Left lung (tissue), 10 donors: Measurements from ENCODE around the gene SCD. TPM values are rescaled to one million over a fixed set of nuclear protein-coding genes. Genes with fewer than 3 reads are reported as not detected.

Experiments
- ATAC-seq: fragments of 200-7000 bp; cut with Tn5 transposase; one replicate; pipeline ENCODE4 v1.9.1; 2020; ENCODE audit warnings: moderate library complexity
- DNase-seq, 4 donors: peaks; one replicate each; pipeline ENCODE4 v3.0.0-alpha.2; 2013 to 2020
- H3K27ac ChIP-seq, 2 donors: fragments of 200-600 bp; sonication (generic) in 1 of 2; one replicate each; pipeline versions ENCODE4 v1.5.0 to v1.8.0; 2020 to 2021
- H3K27me3 ChIP-seq, 2 donors: fragments of 200-600 bp; sonication (generic) in 1 of 2; one replicate each; pipeline versions ENCODE4 v1.5.0 to v1.8.0; 2020 to 2021
- H3K36me3 ChIP-seq, 2 donors: fragments of 200-600 bp; sonication (generic) in 1 of 2; one replicate each; pipeline versions ENCODE4 v1.5.0 to v1.8.0; 2020 to 2021
- H3K4me1 ChIP-seq, 2 donors: fragments of 200-600 bp; one replicate each; pipeline ENCODE4 v1.8.0; 2021
- H3K4me3 ChIP-seq, 2 donors: fragments of 200-600 bp; sonication (generic) in 1 of 2; one replicate each; pipeline versions ENCODE4 v1.5.0 to v1.8.0; 2020 to 2021; ENCODE audit warnings: mild to moderate bottlenecking in 1 of 2
- H3K9me3 ChIP-seq, 2 donors: fragments of 200-600 bp; sonication (generic) in 1 of 2; one replicate each; pipeline versions ENCODE4 v1.5.0 to v1.8.0; 2020 to 2021
- CTCF ChIP-seq, 2 donors: fragments of 200-600 bp; sonication (generic) in 1 of 2; IDR thresholded peaks; one replicate each; pipeline versions ENCODE4 v1.5.0 to v1.8.0; 2021; ENCODE audit warnings: antibody characterized with exemption in 2 of 2
- intact Hi-C, 2 donors: fragments of 100-400 bp; cut with DNase I; formaldehyde crosslinking; loops; one replicate each; pipeline versions ENCODE4 v1.11.2 to v1.14.2; 2022
- polyA plus RNA-seq, 6 donors: library from polyadenylated mRNA; unstranded; fragments of 120-200 nt; gene quantifications; one replicate each; pipeline ENCODE4 v1.2.1, GENCODE V29; 2013; ENCODE audit not compliant: insufficient read length in 6 of 6
- total RNA-seq, 2 donors: library from RNA; stranded (reverse); fragmentation: NEBNext Ultra II Directional; extraction: Animal tissue kit (Norgen Biotek cat#: 25700); gene quantifications; one replicate each; pipeline ENCODE4 v1.2.1, GENCODE V29; 2021
- donor health status: DM: no; HTN: yes; CAD: no.
- donor health status: DM: no; HTN: no; CAD: no.

Gene SCD
- total and polyA plus RNA-seq, 8 donors = 17.3 to 529 (median 30.2) TPM

- intact Hi-C loops = loop anchor here (5.0 to 10.0 kb wide), 2 partner anchors 90 to 93 kb away; no protein-coding TSS in a partner anchor
- peak; percentile 21 to 52 for TF ChIP-seq CTCF (IDR thresholded peaks at IDR 0.05)
- no peaks in the 10 kb centered on the region for H3K36me3 ChIP-seq
- DNase-seq (peak in 1 of 4 donors; percentile 59), ATAC-seq (peak; percentile 45)
- H3K27ac ChIP-seq = no peak overlapping the region
- H3K4me3 ChIP-seq = no peak overlapping the region
- H3K27me3 ChIP-seq = peaks cover 0 to 9% of the 10 kb centered on the region in 2 donors
- no peaks in the 10 kb centered on the region for H3K9me3 ChIP-seq
- H3K4me1 ChIP-seq = peaks cover 0 to 23% of the 10 kb centered on the region in 2 donors
Observed at GRCh38 chr10:100341953-100342626, 4.9 kb upstream of the SCD start.

DNA sequence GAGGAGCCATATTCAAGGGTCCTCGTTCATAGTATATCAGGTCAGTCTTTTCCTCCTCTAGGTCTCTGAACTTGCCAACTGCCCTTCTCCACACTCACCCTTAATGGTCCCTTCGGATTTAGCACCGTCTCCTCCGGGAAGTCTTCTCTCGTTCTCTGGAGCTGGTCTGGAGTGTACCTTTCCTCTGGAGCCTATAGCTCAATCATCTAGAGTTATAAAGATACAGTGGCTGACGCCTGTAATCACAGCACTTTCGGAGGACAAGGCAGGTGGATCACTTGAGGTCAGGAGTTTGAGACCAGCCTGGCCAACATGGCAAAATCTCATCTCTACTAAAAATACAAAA lies 4.4 kb upstream of the SCD start:
- no peak for TF ChIP-seq CTCF (IDR thresholded peaks at IDR 0.05)
- Histone ChIP-seq H3K9me3 (no peaks in the 10 kb centered on the region), H3K27ac (no peak overlapping the region), H3K36me3 (no peaks in the 10 kb centered on the region), H3K4me1 (peaks cover 0 to 23% of the 10 kb centered on the region in 2 donors), H3K4me3 (no peak overlapping the region), H3K27me3 (peaks cover 0 to 9% of the 10 kb centered on the region in 2 donors)
- intact Hi-C loops = loop anchor here (5.0 to 10.0 kb wide), 2 partner anchors 90 to 92 kb away; no protein-coding TSS in a partner anchor
- ATAC-seq (no peak), DNase-seq (no peak)

DNA sequence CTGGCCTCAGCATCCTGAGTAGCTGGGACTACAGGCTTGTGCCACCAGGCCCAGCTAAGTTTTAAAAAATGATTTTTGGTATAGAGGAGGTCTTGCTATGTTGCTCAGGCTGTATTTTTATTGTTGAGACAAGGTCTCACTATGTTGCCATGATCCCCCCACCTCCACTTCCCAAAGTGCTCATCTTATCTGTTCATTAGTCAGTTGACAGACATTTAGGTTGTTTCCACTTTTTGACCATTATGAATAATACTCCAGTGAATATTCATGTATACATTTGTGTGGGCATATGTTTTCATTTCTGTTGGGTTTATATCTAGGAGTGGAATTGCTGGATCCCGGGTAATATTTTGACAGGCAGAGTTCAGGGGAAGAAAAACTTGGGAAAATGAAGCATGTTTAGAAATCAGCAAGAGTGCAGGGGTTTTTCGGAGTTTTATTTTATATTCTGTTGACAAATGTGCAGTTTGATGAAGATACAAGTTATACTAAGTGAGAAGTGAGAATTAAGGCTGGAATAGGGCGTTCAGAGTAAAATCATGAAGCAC lies 2.7 kb upstream of the SCD start:
- no peaks in the 10 kb centered on the region for H3K9me3 ChIP-seq
- intact Hi-C loops = loop anchor here (5.0 to 10.0 kb wide), 2 partner anchors 88 to 90 kb away; no protein-coding TSS in a partner anchor
- no peak overlapping the region for H3K27ac ChIP-seq
- no peak overlapping the region for H3K4me3 ChIP-seq
- ATAC-seq (no peak), DNase-seq (no peak)
- TF ChIP-seq CTCF (IDR thresholded peaks at IDR 0.05) = no peak
- peaks cover 0 to 9% of the 10 kb centered on the region in 2 donors for H3K27me3 ChIP-seq
- H3K4me1 ChIP-seq = peaks cover 0 to 29% of the 10 kb centered on the region in 2 donors
- H3K36me3 ChIP-seq = peaks cover 0 to 7% of the 10 kb centered on the region in 2 donors

GRCh38 chr10:100345570-100346330 lies 1.3 kb upstream of the SCD start:
- Histone ChIP-seq H3K36me3 (peaks cover 0 to 21% of the 10 kb centered on the region in 2 donors), H3K27ac (peak overlapping the region in 1 of 2 donors; percentile 78), H3K4me3 (peak overlapping the region; percentile 54 to 82), H3K9me3 (no peaks in the 10 kb centered on the region), H3K27me3 (peaks cover 0 to 9% of the 10 kb centered on the region in 2 donors), H3K4me1 (peaks cover 0 to 35% of the 10 kb centered on the region in 2 donors)
- DNase-seq = no peak
- TF ChIP-seq CTCF (IDR thresholded peaks at IDR 0.05) = no peak
- intact Hi-C loops = loop anchor here in 1 of 2 donors (10.0 kb wide), 1 partner anchor 89 kb away; no protein-coding TSS in a partner anchor
- ATAC-seq = no peak
